ENCODE results near the gene DLG5.

DNA sequence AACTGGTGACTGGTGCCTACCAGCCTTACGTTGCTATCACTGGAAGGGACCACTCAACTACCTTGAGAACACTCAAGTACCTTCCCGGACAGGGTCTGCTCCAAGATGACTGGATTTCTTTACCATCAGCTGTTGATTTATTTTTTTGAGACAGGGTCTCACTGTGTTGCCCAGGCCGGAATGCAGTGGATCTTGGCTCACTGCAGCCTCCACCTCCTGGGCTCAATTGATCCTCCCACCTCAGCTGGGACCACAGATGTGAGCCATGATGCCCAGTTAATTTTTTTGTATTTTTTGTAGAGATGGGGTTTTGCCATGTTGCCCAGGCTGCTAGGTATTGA, 45.2 kb upstream of the DLG5 start:
- no peak for TF ChIP-seq EZH2 (IDR thresholded peaks at IDR 0.05; ENCODE audit: borderline replicate concordance, control insufficient read depth, low read depth, low read length)
- TF ChIP-seq, protein P1, sequence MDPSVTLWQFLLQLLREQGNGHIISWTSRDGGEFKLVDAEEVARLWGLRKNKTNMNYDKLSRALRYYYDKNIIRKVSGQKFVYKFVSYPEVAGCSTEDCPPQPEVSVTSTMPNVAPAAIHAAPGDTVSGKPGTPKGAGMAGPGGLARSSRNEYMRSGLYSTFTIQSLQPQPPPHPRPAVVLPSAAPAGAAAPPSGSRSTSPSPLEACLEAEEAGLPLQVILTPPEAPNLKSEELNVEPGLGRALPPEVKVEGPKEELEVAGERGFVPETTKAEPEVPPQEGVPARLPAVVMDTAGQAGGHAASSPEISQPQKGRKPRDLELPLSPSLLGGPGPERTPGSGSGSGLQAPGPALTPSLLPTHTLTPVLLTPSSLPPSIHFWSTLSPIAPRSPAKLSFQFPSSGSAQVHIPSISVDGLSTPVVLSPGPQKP (IDR thresholded peaks at IDR 0.05; ENCODE audit: low read depth, low read length): no peak
- TF ChIP-seq, protein P2, sequence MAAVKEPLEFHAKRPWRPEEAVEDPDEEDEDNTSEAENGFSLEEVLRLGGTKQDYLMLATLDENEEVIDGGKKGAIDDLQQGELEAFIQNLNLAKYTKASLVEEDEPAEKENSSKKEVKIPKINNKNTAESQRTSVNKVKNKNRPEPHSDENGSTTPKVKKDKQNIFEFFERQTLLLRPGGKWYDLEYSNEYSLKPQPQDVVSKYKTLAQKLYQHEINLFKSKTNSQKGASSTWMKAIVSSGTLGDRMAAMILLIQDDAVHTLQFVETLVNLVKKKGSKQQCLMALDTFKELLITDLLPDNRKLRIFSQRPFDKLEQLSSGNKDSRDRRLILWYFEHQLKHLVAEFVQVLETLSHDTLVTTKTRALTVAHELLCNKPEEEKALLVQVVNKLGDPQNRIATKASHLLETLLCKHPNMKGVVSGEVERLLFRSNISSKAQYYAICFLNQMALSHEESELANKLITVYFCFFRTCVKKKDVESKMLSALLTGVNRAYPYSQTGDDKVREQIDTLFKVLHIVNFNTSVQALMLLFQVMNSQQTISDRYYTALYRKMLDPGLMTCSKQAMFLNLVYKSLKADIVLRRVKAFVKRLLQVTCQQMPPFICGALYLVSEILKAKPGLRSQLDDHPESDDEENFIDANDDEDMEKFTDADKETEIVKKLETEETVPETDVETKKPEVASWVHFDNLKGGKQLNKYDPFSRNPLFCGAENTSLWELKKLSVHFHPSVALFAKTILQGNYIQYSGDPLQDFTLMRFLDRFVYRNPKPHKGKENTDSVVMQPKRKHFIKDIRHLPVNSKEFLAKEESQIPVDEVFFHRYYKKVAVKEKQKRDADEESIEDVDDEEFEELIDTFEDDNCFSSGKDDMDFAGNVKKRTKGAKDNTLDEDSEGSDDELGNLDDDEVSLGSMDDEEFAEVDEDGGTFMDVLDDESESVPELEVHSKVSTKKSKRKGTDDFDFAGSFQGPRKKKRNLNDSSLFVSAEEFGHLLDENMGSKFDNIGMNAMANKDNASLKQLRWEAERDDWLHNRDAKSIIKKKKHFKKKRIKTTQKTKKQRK (IDR thresholded peaks at IDR 0.05; ENCODE audit: low read depth, low read length): no peak
- TF ChIP-seq, protein P3, sequence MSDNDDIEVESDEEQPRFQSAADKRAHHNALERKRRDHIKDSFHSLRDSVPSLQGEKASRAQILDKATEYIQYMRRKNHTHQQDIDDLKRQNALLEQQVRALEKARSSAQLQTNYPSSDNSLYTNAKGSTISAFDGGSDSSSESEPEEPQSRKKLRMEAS (IDR thresholded peaks at IDR 0.05; ENCODE audit: low read depth, low read length): no peak
- no peak for TF ChIP-seq YY1 (IDR thresholded peaks at IDR 0.05; ENCODE audit: low read depth, low read length)
- TF ChIP-seq ZNF687 (IDR thresholded peaks at IDR 0.05): no peak
- no peak for TF ChIP-seq TCF12 (IDR thresholded peaks at IDR 0.05; ENCODE audit: low read depth, low read length)
- TF ChIP-seq POLR2AphosphoS5 (IDR thresholded peaks at IDR 0.05; ENCODE audit: low read length): no peak
- TF ChIP-seq, protein P4, sequence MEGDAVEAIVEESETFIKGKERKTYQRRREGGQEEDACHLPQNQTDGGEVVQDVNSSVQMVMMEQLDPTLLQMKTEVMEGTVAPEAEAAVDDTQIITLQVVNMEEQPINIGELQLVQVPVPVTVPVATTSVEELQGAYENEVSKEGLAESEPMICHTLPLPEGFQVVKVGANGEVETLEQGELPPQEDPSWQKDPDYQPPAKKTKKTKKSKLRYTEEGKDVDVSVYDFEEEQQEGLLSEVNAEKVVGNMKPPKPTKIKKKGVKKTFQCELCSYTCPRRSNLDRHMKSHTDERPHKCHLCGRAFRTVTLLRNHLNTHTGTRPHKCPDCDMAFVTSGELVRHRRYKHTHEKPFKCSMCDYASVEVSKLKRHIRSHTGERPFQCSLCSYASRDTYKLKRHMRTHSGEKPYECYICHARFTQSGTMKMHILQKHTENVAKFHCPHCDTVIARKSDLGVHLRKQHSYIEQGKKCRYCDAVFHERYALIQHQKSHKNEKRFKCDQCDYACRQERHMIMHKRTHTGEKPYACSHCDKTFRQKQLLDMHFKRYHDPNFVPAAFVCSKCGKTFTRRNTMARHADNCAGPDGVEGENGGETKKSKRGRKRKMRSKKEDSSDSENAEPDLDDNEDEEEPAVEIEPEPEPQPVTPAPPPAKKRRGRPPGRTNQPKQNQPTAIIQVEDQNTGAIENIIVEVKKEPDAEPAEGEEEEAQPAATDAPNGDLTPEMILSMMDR (IDR thresholded peaks at IDR 0.05 in 2 of 3, conservative IDR thresholded peaks at IDR 0.05 in 1 of 3; ENCODE audit: control insufficient read depth in 2 of 3, extremely low read depth in 1 of 3, insufficient read depth in 1 of 3, low read depth in 3 of 3, low read length in 3 of 3): no peak
- no peak for TF ChIP-seq POLR2A (IDR thresholded peaks at IDR 0.05; ENCODE audit: low read depth, low read length)
- TF ChIP-seq EP300 (IDR thresholded peaks at IDR 0.05; ENCODE audit: borderline replicate concordance in 1 of 2, control insufficient read depth in 1 of 2, low read depth in 2 of 2, low read length in 2 of 2): no peak
